NCI-H2107 treated with DMSO at 0.1 percent for 48 hours (cell line): ENCODE measurements around the gene TWF2.

Experiments used
- DNase-seq: peaks from one replicate; lab custom pipeline; 2025; ENCODE audit not compliant: unreplicated experiment; lab: John Stamatoyannopoulos, UW

Gene TWF2

DNA sequence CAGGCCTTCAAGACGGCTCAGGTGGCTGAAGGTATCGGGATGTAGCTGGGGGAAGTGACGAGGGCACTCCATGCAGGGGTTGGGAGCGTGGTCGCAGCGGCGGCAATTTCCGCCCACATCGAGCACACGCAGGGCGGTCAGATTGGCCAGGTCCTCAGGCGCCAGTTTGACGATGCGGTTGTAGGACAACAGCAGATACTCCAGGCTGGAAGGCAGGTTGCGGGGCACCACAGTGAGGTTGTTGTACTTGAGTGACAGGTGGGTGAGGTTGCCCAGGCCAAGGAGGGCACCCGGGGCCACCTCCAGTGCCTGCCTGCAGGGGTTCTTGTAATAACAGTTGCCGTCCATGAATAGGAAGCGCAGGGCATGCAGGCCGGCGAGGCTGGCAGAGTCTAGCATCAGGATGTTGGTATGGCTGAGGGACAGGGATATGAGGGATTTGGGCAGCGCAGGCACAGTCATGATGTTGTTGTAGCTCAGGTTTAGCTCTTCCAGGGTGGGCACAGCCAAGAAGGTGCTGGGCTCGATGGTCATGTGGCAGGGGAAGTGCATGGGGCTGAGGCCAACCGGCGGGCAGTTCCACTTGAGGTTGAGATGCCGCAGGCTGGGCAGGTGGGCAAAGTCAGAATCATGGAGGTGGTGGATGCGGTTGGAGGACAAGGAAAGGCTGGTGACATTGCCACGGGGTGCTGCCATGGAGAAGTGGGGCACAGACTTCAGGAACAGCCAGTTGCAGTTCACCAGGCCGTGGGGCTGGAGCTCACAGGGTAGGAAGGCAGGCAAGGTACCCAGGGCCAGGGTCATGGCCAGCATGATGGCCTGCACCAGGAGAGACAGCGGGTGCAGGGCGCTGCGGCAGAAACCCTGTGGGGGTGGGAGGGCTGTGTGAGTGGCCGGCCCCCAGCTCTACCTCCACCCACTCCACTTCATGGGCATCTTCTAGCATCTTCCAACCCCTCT lies 15.2 kb downstream of the TWF2 start:
- no peak for DNase-seq

DNA sequence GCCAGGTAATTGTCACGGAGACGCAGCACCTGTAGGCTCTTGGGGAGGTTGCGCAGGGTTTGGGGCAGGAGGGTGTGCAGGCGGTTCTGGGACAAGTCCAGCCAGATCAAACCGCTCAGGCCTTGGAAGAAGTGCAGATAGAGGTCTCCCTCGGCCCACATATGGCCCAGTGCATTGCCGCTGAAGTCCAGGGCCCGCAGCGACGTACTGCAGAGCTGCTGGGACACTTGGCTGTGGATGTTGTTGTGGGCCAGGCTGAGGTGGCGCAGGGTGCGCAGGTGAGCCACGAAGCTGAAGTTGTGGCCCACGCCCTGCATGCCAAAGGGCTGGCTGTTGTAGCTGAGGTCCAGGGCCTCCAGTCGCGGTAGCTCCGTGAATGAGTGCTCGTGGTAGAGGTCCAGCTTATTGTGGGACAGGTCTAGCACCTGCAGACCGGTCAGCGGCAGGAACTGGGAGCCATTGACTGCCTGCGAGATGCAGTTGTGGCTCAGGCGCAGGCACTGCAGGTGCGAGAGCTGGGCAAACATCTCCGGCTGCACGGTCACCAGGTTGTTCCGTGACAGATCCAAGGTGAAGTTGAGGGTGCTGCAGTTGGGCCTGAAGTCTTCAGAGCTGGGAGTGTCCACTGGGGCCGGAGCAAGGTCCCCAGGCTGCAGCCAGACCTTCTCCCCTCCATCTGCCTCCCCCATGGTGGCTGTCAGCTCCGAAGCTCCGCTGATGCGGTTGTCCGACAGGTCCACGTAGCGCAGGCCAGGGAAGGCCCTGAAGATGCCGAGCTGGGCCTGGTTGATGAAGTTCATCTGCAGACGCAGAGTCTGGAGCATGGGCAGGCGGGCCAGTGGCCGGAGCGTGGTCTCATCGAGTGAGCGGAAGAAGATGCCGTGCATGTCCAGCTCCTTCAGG lies 16.4 kb downstream of the TWF2 start:
- DNase-seq, result no peak

DNA sequence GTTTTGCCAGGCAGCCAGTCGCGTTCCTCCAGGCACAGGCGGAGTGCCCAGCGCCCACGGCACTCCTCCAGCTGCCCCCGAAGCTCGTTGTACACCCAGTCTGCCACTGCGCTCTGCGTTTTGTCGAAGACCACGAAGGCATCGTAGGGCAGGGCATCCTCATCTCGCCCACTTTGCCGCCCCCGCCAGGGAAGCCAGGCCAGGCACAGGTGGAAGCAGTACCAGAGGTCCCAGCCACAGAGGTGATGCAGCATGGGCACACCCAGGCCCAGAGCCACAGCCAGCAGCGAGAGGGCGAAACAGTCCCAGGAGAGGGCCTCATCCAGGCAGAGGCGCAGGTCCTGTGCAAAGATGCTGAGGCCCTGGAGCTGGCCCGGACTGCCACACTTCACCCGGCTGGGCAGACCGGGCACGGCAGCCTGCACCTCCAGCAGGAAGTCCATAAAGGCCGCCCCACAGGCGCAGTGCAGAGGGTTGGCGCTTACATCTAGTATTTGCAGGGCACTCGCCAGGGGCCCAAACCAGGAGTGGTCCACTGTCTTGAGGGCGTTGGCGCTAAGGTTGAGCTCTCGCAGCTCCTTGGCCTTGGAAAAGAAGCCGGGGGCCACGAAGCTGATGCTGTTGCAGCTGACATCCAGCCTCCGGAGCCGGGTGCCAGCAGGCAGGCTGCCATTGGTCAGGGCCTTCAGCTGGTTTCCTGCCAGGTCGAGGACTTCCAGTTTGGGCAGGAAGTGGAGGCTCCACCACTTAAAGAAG lies 17.2 kb downstream of the TWF2 start:
- DNase-seq, result no peak

DNA sequence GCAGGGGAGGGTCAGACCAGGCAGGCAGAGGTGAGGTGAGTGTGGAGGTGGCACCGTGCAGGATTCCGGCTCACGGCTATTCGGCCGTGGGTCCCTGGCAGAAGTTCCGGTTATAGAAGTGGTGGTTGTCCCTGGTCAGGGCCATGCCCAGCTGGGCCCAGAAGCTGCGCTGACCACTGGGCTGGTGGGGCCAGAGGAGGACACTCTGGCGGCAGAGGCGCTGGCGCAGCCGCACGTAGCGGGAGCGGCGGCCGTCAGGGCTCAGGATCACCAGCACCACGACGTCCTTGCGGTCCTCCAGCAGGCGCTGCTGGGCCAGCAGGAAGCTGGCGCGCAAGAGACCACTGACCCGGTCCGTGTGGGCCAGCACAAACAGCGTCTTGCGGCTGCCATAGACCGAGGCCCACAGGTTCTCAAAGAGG lies 17.8 kb downstream of the TWF2 start:
- DNase-seq, result no peak

DNA sequence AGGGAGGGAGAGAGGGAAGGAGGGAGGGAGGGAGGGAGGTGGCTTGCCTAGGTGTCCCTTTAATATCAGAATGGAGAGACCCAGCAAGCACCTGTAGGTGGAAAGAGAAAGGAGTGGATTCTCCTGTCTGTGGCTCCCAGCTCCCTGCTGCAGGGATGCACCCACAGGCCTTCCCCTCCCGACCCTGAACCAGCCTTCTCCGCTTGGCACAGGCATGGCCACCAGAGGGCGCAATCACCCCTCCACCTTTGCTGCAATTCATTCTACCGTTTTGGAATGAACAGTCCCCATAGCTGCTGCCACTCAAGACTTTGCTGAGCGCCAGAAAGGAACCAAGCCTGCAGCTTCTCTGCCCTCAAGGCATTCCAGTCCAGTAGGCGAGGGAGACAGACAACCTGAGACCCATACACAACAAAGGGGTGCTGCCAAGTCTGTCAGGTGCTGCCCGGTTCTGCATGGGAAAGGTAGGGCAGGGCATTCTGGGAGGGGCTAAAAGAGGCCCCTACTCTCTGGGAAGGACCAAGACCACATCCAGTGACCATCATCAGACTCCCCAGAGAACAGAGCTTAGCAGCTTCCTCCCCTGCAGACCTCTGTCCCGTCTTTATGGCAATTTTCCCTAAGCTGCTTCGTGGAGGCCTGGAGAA lies 18.5 kb downstream of the TWF2 start:
- DNase-seq, result peak; percentile 43

DNA sequence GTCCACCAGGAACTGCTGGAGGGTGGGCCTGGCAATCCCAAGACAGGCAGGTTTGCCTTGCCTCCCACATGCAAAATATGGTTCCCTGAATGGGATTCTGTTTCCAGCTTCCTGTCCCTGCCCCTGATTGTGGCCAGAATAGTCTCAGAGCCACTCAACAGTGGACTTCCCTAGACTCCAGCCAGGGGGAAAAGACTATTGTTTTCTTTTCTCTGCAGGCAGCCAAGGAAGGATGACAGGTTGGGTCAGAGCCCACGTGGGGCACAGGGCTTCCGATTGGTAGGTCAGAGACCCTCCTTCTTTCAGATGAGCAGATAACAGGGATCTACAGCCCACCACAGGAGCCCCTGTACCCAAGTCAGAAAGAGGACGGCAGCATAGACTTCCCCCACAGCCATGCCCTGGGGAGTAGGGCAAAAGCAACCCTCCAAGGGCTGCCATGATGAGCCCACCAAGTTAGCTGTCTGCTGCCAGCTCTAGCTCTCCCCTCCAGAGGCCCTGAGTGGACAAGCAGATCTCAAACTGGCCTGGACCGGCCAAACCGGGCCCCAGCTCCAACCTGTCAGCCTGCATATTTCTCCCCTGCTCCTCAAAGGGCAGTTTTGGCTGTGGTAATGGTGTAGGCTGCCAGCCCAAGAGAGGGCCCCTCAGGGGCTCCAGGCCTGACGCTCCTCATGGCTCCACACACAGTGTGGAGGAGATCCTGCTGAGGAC lies 19.9 kb downstream of the TWF2 start:
- DNase-seq, result no peak

DNA sequence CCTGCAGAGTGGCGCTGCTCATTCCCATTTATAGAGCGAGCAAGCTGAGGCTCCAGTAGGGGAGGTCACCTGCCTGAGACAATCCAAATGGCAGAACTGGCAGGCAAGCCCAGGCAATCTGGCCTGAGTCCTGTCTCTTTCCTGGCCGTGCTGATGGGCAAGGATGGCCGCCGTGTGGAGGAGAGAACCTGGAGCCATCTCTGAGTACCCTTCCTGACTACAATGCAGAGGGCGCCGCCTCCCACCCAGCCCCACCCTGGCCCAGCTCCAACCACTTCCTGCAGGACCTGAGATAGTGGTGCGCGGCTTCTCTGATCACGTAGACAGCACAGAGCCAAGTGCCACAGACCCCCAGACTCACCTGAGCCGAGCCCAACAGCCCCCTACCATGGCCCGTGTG lies 20.5 kb downstream of the TWF2 start:
- no peak for DNase-seq

DNA sequence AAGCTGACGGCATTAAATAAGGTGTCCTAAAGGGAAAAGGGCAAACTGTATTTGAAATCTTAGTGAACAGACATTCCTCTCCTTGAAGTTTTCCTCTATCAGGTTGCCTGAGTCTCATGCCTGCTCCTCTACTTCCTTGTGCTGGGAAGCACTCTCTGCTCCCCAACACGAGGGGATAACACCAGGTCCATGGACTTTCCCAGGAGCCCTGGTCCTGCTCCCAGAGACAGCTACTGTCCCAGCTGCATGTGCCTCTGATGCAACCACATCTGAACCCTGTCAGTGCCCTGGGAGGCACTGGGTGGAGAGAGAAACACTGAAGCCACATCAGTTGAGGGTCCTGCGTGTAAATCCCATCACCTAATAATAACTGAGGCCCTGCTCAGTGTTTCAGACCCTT lies 20.9 kb downstream of the TWF2 start:
- no peak for DNase-seq

DNA sequence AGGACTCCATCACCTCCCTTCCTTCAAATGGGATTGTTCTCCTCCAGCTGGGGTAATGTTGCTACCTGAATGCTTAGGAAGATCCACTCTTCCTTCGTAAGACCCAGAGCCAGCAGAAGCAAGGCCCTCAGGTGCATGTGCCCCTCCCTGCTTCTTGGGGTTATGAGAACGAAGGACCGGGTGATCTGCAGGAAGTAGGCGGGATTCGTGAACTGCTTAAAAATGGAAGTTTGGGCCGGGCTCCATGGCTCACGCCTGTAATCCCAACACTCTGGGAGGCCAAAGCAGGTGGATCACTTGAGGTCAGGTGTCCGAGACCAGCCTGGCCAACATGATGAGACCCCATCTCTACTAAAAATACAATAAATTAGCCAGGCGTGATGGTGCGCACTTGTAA lies 21.6 kb downstream of the TWF2 start:
- no peak for DNase-seq

DNA sequence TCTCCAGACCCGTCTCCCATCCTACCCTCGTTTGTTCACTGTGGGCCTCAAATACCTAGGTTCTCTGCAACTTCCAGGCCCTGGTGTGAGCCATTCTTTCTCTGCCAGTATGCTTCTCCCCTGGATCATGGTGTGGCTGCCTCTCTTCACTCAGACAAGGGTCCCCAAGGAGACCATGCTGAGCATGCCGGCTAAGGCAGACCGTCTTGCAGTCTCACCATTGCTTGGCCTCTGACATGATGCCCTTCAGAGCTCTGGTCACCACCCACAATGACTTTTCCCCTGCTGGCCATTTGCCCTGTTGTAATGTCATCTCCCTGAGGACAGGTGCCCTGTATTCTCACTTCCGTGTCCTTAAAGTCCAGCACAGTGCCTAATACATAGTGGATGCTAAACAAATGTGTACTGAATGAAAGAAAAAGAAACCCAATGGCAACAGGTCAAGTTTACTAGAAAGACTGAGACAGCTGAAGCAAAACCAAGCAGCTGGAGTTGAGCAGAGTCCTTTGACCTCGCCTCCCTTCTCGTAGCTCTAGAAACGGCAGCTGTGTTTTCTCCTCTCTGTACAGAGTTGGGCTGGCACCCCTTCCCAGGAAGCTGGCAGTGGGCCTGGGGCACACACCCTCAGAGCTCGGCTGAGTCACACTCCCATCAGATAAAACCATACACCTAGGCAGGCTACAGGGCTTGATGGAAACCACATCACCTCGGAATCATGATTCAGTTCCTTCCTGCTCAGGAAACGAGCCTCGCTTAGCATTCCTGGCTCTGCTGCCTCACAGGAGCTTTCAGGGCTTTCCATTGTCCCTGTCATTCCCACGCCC lies 22.2 kb downstream of the TWF2 start:
- peak; percentile 10 for DNase-seq

DNA sequence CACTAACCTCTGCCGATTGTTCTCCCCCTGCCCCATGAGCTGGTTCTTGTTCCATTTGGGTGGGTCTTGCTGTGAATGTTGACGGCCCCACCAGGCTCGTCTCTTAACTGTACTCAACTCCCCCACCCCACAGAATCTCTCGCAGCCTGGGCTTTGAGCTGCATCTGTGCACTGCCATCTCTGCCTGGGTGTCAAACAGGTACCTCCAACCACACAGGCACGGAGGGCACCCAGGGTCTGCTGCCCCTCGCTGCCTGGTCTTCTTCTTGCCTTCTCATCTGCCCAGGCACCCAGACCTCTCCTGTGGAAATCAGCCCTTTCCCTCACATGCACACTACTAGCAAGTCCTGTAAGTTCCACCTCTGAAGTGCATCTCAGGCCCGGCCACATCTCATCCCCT lies 23.6 kb downstream of the TWF2 start:
- DNase-seq, result no peak

DNA sequence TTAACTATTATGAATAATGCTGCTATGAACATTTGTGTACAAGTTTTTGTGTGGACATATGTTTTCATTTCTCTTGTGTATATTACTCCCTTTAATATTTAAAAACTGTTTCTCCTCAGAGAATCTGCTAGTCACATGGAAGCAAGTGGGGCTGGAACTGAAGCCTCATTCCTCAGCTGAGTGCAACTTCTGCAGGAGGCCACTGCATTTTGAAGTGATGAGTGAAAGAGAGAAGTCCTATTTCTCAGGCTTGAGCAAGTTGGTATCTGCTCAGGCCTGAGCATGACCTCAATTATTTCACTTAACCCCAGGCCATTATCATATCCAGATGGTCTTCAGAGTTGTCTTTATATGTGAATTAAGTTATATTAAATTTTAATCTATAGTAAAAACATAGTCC lies 25.1 kb downstream of the TWF2 start:
- no peak for DNase-seq

DNA sequence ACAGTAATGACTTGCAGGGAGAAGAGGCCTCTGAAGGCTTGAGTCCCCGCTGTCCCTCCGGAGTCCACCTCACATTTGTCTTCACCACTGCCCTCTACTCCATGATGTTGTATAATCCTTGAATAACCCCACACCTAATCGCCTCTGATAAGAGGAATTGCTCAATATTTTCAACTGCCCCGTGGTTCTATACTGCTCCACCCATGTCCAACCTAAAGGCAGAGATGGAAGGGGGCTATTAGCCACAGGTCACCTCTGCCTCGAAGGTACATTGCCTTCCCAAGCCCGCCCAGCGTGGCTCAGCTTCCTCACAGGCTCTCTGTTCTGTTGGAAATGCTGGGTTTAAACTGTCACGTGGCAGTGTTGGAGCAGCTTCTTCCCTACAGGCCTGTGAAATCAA lies 26.0 kb downstream of the TWF2 start:
- no peak for DNase-seq

DNA sequence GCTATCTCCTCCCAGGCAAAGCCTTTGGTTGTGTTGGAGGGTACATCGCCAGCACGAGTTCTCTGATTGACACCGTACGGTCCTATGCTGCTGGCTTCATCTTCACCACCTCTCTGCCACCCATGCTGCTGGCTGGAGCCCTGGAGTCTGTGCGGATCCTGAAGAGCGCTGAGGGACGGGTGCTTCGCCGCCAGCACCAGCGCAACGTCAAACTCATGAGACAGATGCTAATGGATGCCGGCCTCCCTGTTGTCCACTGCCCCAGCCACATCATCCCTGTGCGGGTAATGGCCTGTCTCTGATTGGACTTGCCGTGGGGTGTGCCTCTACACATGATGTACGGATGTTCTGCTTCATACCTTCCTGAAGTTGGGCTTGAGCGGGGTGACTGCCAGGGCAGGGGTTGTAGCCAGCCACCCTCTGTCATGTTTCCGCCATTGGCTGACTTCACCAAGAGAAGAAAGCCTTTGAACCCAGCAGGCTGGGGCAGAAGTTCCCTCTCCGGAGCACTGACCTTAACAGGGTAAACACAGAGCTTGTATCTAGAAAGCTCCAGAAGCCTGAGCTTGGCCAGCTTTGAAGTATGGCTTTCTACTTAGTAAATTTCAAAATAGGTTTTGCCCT lies 27.6 kb downstream of the TWF2 start:
- no peak for DNase-seq

DNA sequence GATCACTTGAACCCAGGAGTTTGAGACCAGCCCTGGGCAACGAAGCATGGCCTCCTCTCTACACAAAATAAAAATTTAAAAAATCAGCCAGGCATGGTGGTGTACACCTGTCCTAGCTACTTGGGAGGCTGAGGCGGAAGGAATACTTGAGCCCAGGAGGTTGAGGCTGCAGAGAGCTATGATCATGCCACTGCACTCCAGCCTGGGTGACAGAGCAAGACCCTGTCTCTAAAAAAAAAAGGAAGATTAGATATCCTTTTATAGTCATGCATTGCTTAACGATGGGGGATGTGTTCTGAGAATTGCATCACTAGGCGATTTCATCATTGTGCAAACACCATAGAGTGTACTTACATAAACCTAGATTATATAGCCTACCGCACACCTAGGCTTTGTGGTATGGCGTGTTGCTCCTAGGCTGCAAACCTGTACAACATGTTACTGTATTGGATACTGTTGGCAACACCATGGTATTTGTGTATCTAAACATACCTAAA lies 28.4 kb downstream of the TWF2 start:
- DNase-seq, result no peak

DNA sequence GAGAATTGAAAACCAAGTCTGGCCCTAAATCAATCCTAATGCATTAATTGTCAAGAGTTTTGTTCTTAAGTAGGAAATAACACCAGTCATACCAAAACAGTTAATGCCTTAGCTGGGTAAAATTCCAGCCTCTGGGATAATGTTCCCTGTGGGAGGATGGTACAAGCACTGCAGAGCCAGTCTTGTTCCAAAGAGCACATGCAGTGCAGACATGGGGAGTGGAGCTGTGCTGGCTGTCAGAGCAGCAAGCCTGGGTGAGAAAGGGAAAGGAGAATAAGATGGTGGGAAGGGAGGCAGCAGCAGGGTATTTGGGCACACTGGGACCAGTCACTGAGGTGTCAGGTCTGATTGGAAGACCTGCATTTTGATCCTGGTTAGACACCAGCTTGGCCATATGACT lies 28.9 kb downstream of the TWF2 start:
- peak; percentile 23 for DNase-seq

DNA sequence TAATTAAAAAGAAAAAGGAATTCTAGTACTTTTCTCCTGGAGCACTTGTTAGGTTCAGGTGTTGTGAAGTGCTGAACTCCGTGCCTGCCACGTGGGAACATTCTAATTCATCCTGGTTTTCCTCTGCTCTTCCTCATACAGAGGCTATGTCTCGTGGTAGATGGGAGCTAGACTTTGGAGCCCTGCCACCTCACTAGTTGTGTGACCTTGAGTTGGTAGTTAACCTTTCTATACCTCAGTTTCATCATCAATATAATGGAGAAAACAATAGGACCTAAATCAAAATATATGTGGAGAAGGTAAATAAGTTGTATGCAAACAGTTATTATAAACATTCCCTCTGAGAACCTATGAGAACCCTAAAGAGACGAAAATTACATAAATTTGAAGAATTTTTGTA lies 30.4 kb downstream of the TWF2 start:
- no peak for DNase-seq

DNA sequence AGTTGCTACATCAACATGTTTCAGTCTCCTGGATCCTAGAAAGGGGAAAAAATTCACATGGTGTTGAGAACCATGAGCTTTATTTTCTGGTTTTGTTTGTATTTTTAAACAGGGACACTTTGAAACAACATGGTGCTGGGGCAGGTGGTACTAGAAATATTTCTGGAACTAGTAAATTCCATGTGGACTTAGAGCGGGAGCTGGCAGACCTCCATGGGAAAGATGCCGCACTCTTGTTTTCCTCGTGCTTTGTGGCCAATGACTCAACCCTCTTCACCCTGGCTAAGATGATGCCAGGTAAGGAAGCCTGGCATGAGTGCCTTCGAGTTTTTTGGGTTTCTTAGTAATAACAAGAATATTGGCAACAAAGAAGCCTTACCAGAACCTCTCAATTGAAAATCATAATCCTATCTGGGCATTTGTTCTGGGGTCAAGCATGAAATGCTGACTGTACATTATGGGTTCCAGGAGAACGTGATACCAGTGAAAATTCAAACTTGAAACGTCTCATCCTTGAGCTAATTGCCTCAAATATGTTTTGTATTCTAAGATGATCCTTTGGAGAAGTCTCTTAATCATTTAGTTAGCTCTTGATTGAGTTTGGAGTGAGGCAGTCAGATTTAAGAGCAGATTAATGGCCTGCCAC lies 33.1 kb downstream of the TWF2 start:
- no peak for DNase-seq
